Osteoblast (primary cell): ENCODE results near the gene CCL21. TPM values are rescaled to one million over a fixed set of nuclear protein-coding genes. Genes with fewer than 3 reads are reported as not detected.
A peak's percentile ranks its signal among the peaks of the same experiment; 100 is the strongest.

Experiments used
- DNase-seq: peaks from one replicate; pipeline ENCODE4 v3.0.0; 2011; ENCODE audit warnings: low spot score, mixed read lengths; ENCODE audit not compliant: insufficient read length; ENCODE audit errors: missing footprints
- H2AFZ ChIP-seq: 2 replicates; pipeline ENCODE4 v1.6.0; 2011; ENCODE audit warnings: mild to moderate bottlenecking, low read length
- H3K27ac ChIP-seq: 2 replicates; pipeline ENCODE4 v1.5.1; 2011; ENCODE audit warnings: mild to moderate bottlenecking, low read depth, low read length, moderate library complexity
- H3K27me3 ChIP-seq: 2 replicates; pipeline ENCODE4 v1.6.0; 2012; ENCODE audit warnings: mild to moderate bottlenecking, control low read depth, inconsistent platforms, low read length, moderate library complexity; ENCODE audit not compliant: insufficient read depth
- H3K36me3 ChIP-seq: 2 replicates; pipeline ENCODE4 v1.5.1; 2011; ENCODE audit warnings: mild to moderate bottlenecking, low read length, control low read depth, moderate library complexity; ENCODE audit not compliant: insufficient read depth
- H3K4me1 ChIP-seq: 2 replicates; pipeline ENCODE4 v1.5.1; 2011; ENCODE audit warnings: mild to moderate bottlenecking, low read length, control low read depth, moderate library complexity; ENCODE audit not compliant: insufficient read depth
- H3K4me2 ChIP-seq: 2 replicates; pipeline ENCODE4 v1.6.0; 2011; ENCODE audit warnings: mild to moderate bottlenecking, low read length; ENCODE audit not compliant: insufficient read depth
- H3K4me3 ChIP-seq: fragments of 200-600 bp; sonication (generic); 3 replicates; pipeline ENCODE4 v1.5.1; 2012; ENCODE audit warnings: mild to moderate bottlenecking, low read length, inconsistent platforms; ENCODE audit not compliant: insufficient read depth
- H3K79me2 ChIP-seq: 2 replicates; pipeline ENCODE4 v1.6.0; 2012; ENCODE audit warnings: mild to moderate bottlenecking, low read length, control low read depth, inconsistent platforms; ENCODE audit not compliant: insufficient read depth
- H3K9me3 ChIP-seq: 2 replicates; pipeline ENCODE4 v1.5.1; 2011; ENCODE audit warnings: low read depth, low read length, control low read depth
- H4K20me1 ChIP-seq: 2 replicates; pipeline ENCODE4 v1.6.0; 2012; ENCODE audit warnings: mild to moderate bottlenecking, low read length, control low read depth; ENCODE audit not compliant: insufficient read depth
- CTCF ChIP-seq: IDR thresholded peaks from 2 replicates; pipeline ENCODE4 v1.5.1; 2011; ENCODE audit warnings: mild to moderate bottlenecking, low read depth, low read length, moderate library complexity; ENCODE audit errors: extremely low read depth
- small RNA-seq: library from RNA; depleted of rRNA; stranded (forward); fragments of <200 nt; gene quantifications from one replicate; pipeline ENCODE3, GENCODE V24; 2012
- total RNA-seq: library from RNA; depleted of rRNA; stranded (reverse); fragments of >200 nt; gene quantifications from 2 replicates; pipeline ENCODE4 v1.2.3, GENCODE V29; 2012

The CCL21 gene
- total RNA-seq, 1 donor, result not detected

GRCh38 chr9:34659592-34660253, 50.2 kb downstream of the CCL21 start:
- H3K79me2 ChIP-seq, result no peaks in the 10 kb centered on the region
- no peak overlapping the region for H2AFZ ChIP-seq
- H3K9me3 ChIP-seq, result no peaks in the 10 kb centered on the region
- no peak overlapping the region for H3K4me3 ChIP-seq
- H3K27ac ChIP-seq, result no peak overlapping the region
- peak; percentile 17 for DNase-seq
- H3K27me3 ChIP-seq, result no peaks in the 10 kb centered on the region
- H3K4me1 ChIP-seq, result peaks cover 5% of the 10 kb centered on the region
- H3K36me3 ChIP-seq, result no peaks in the 10 kb centered on the region
- TF ChIP-seq CTCF, result no peak
- no peak overlapping the region for H3K4me2 ChIP-seq
- no peaks in the 10 kb centered on the region for H4K20me1 ChIP-seq

Small RNA genes lying within 50 kb of the gene (small RNA-seq; reads per million reads assigned to genes)
- not detected for gene CCL27

Other genes with a start within 250 kb of the CCL21 start
- gene ENHO, start 187.1 kb downstream of the CCL21 start, total RNA-seq, result under 0.01 and 0.29 TPM in 2 replicates
- under 0.01 TPM in 1 of 2 replicates, not detected in the other for gene CNTFR, start 120.4 kb downstream of the CCL21 start, total RNA-seq
- 17.7 and 19.2 TPM in 2 replicates for gene RPP25L, start 98.0 kb downstream of the CCL21 start, total RNA-seq
- gene DCTN3, start 89.6 kb downstream of the CCL21 start, total RNA-seq, result 84.0 and 90.5 TPM in 2 replicates
- gene ARID3C, start 81.1 kb downstream of the CCL21 start, total RNA-seq, result under 0.01 TPM in 1 of 2 replicates, not detected in the other
- gene SIGMAR1, start 72.3 kb downstream of the CCL21 start, total RNA-seq, result 72.7 and 73.4 TPM in 2 replicates
- 32.6 and 38.9 TPM in 2 replicates for gene GALT, start 63.5 kb downstream of the CCL21 start, total RNA-seq
- 34.4 and 38.0 TPM in 2 replicates for gene IL11RA, start 58.0 kb downstream of the CCL21 start, total RNA-seq
- gene CCL27, start 47.5 kb downstream of the CCL21 start, total RNA-seq, result 0.36 TPM in 1 of 2 replicates, not detected in the other
- gene CCL19, start 18.9 kb downstream of the CCL21 start, total RNA-seq, result not detected in 2 replicates
- gene PHF24, start 248.1 kb upstream of the CCL21 start, total RNA-seq, result under 0.01 TPM in 1 of 2 replicates, not detected in the other